GM18868 (cell line): ENCODE data around the gene VTI1A.
"Not testable (repeated sequence)": the region's sequence is repeated elsewhere in the genome, so short reads cannot be mapped to it uniquely, and the experiment has no call there.

Source experiments
- ATAC-seq: cut with Tn5 transposase; IDR thresholded peaks from one replicate; pipeline ENCODE4 v1.9.1; 2021; ENCODE audit warnings: mild to moderate bottlenecking, moderate library complexity; ENCODE audit not compliant: unreplicated experiment

Gene VTI1A

DNA sequence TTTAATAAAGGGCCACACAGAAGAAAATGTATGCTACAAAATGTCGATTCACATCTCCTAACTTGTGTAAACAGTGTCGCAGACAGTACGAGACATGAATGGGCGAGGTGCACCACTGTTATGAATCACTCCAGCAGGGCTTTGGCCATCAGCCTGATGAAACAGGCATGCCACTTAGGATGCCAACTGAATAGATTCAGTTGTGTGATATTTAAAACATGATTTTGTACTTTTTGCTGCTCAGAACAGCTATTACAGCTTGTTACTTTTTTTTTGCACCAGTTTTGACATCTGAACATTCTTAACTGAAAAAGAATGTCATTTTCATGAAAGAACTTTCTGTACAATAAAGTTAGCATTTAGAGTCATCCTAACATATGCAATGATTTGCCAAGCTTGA is 138.1 kb downstream of the VTI1A start:
- no peak for ATAC-seq

DNA sequence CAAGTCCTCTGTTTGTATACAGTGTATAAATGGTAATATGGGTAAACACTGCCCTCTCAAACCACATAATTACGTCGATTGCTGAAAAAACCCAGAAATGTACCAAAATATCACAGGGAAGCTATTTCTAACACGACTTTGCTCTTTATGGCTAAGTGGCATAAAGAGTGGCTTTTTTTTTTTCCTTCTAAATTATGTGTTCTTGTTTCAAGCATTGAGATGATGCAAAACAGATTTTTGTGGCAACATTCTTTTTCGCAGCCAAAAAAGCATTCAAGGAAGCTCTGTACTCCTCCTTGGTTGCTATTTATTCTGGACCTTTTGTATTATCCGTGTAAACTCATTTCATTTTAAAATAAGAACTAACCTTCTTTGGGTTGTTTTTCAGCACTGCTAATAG is 138.9 kb downstream of the VTI1A start:
- no peak for ATAC-seq

DNA sequence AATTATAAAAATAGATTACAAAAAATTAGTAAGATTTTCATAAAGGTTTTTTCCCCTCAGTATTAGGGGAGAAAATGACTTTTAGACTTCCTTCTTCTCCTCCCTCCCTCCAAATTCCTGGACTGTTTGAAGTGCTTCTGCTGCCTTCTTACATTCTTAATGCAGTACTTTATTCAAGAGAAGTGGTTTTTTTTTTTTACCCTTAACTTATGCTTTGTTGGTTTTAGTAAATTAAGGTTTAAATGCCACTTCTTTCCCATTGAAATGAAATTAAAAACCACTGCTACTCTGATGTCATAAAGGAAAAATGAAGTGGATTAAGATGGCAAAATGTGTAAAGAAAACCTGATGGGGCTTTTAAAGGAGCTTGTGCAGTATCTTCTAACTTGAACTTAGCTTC is 140.7 kb downstream of the VTI1A start:
- no peak for ATAC-seq

DNA sequence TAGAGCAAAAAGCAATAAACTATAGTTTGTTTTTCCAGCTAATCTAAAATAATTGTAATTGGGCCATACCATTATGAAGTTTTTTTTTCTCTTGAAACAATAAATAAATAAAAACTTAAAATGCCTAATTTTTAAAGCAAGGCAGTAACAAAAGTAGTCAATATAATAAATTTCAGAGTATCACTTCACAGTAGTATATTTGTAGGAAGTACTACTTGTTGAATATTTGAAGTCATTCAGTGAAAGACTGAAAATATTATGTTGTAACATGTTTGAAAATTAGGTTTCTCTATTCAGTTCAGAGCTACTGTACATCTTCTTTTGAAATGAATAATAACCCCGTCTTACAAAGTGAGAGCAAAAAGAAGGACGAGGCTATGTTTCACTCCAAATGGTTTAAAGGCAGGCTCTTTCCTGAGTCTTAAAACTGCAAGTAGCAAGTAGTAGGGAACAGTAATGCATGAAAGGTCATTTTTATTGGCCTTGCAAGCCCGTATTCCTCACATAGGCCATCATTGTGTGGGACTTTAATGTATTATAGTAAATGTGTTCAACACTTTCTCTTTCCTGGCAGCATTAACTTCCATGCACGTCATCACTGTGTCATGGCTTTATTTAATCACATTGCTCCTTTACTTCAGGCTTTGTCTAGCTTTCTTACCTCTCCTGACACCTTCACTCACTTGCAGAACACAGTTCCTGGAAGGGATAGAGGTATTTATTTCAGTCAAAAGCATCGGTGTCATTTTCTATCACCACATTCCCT is 141.4 kb downstream of the VTI1A start:
- ATAC-seq: no peak

DNA sequence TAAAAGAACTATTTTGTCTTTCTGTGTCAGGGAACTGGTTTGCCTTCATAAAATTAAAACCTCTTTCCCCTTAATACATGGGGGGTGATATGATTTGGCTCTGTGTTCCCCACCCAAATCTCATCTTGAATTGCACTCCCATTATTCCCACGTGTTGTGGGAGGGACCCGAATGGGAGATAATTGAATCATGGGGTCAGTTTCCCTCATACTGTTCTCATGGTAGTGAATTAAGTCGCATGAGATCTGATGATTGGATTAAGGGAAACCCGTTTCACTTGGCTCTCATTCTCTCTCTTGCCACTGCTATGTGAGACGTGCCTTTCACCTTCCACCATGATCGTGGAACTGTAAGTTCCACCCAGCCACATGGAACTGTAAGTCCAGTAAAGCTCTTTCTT is 142.1 kb downstream of the VTI1A start:
- ATAC-seq: no peak

DNA sequence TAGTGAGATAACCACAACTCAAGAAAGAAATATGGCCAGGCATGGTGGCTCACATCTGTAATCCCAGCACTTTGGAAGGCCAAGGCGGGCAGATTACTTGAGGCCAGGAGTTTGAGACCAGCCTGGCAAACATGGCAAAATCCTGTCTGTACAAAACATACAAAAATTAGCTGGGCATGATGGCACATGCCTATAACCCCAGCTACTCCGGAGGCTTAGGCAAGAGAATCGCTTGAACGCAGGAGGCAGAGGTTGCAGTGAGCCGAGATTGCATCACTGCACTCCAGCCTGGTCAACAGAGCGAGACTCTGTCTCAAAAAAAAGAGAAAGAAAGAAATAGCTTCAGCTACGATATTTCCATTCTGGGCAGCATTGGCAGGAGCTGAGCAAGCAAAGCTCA is 143.8 kb downstream of the VTI1A start:
- not testable (repeated sequence) for ATAC-seq

DNA sequence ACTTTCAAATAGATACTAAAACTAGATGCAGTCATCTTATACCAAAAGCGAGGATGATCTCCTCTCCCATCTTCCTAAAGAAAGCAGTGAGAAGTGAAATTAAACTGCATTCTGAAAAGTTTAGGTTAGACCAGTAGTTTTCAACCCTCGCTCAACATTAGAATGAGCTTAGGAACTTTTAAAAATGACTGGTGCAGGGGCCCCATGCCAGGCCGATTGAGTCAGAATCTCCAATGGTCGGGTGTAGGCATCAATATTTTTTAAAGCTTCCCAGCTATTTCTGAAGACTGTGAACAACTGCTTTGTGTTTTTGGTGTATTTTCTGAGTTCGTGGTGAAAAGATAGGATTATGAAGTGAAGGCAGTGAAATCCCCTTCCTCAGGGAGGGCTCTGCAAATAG is 146.0 kb downstream of the VTI1A start:
- ATAC-seq: no peak

DNA sequence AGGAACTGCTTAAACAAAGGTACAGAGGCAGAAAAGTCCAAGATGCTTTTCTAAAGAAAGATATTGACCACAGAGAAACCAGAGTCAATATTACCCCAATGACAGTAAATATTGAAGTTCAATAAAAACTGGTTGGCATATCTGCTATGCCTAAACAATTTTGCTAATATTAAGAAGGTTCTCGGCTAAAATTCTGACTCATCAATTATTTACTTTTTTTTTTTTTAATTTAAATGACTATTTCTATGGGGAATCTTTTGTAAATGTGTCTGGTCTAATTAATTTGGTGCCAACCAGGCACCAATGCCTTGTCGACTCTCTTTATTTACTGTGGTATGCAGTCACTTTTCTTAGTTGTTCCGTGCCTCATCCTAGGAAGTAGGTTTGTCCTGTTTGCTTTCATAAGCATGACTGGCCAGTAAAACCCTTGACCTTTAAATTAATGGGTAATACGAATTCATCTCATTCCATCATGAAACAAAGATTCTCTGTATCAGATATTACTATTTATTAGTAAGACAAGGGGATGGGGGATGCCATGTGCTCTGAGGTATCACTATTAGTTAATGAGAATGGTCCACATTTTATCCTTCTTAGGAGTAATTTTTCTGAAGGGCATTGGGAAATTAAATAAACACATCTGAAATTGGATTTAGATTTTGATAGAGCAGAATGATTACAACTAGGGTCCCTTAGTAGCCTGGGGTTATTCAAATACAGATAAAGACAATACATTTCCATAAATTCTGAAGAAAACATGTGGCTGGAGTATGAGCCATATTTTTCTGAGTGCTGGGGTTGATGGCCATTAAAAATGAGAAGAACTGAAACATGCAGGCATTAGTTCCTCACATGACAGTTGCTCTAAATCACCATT is 154.4 kb downstream of the VTI1A start:
- no peak for ATAC-seq

DNA sequence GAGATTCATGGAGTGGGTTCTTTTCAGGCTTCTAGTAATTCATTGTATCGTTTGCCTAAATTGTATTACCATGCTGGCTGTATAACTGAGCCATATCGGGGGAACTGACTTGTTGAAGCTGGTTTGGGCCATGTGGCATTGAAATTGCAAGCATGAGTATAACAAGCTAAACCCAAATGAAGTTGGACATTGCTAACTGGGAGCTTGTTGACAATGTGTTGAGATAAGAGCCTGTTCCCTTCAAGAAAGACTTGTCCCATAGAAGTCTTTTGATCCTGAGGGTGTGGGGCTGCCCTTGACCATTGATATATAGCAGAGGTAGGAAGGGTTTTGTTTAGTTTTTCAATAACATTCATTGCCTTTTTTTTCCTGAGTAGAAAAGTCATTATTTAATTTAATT is 156.0 kb downstream of the VTI1A start:
- no peak for ATAC-seq

DNA sequence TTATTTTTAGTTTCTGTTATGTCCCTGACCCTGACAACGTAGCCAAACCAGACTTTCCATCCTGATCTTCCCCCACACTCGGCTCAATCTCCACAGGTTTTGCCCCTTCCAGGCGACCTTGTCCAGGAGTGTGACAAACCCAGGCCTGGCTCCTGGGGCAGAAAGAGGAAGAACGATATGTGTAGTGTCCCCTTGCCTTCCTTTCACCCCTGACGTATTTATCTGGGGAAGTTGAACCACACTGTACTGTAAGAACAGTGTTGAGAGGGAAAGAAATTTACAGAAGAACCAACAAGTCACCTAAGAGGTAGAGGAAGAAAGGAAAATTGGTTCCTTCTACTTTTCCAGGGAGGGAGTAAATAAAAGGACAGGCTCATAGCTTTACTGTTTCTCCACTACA is 158.0 kb downstream of the VTI1A start:
- ATAC-seq: no peak

DNA sequence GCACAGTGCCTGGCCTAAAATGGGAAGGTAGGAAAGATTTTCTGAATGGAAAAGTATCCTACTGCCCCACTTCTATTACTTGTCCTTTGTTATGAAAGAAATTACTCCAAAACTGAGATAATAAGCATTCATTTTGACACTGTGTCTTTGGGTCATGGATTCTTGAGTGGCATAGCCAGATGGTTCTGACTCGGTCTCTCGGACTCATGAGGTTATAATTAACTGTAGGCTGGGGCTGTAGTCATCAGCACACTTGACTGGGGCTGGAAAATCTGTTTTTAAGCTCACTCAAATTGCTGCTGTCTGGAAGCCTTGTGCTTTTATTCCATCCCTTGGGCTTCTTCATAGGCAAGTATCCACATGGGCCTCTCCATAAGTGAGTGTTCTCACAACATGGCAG is 160.5 kb downstream of the VTI1A start:
- ATAC-seq: no peak

DNA sequence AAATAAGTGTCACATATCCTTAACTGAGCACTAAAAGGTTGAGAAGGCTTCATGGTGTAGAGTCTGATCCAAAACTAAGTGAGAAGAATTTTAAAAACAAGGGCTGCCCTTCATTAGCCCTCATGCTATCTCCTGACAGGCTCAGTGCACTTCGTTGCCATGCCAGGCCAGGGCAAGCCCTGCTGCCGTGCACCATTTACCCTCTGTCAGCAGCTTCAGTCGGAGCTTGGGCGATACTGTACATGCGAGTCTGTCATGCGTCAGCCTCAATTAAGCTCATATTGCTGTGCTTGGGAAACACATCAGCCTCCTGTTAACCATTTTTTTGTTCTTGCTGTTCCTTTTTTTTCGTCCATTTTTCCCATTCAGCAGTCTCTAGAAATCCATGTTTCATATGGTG is 166.6 kb downstream of the VTI1A start:
- no peak for ATAC-seq

DNA sequence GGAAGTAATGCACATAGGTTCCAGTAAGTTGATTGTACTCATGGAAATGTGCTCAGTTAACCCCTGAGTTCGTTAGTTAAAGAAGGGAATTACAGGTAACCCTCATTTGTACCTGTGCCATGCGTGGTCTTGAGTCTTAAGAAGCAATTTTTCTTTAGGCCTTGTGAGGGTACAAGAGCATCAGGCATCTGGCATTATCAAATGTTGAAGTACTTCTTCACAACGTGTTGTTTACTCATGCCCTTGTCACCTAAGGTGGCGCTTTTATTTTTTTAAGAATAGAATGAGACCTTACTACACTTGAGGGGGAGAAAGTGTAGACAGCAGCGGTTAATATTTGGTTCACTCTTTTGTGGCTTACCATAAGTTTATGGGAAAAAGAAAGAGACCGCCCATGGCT is 167.1 kb downstream of the VTI1A start:
- ATAC-seq: no peak

DNA sequence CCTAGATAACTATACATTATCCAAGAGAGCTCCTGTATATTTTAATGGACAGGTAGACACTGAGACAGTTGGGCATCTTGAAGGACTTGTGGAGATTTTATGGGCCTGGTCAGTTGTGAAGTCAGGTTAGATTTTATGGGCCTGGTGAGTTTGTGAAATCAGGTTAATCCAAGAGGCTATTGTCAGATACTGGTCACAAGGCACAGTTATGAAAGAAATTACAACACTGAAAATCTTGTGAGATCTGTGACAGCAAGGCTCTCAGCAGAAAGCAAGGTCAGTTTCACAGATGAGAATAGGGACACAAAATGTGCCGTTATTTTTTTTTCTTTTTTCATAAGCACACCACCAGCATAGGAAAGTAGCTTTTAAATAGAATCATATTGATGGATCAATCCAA is 167.6 kb downstream of the VTI1A start:
- no peak for ATAC-seq

DNA sequence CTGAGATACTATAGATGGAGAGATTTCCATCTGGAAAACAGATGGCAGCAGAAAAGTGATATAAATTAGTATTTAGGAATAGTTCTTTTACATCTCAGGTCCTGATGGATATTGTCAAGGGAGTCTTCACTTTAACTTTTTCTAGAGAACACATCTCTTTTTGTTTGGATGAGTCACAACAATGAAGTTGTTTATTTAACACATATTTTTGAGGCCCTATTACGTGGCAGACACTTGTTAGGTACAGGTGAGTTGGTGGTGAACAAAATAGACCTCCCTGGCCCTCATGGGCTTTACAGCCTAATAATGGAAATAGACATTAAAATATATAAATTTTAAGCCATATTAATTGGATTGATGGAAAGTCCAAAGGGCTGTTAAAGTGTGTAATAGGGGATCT is 168.3 kb downstream of the VTI1A start:
- ATAC-seq: no peak

DNA sequence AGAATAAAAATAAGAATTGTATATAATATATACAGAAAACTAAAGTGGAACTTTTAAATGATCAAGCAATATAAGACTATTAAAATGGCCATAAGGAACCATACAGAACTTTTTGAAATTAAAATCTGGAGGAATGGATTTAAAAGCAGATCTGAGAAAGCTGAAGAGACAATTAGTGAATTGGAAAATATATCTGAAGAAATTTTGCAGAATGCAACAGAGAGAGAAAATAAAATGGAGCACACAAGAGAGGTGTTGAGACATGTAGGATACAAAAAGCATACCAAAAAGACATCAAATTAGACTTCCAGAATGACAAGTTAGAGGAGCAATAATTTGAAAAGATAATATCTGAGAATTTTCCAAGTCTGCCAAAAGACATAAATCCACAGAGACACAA is 169.6 kb downstream of the VTI1A start:
- ATAC-seq: no peak

DNA sequence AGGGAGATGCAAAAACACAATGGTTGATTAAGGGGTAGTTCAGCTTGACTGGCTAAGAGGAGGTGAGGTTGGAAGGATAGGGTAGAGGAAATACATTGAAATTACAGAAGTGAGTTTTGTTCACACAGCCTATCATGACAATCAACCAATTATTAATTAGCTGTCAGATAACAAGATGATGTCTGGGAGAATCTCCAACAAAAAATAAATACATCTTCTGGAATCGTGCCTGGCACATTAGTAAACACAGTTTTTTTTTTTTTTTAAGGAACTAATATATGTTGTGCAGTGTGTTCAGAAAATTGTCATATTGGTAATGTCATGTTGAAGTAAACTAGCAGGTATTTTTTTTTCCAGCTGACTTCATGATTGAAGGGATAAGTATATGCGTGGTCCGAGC is 171.8 kb downstream of the VTI1A start:
- no peak for ATAC-seq

DNA sequence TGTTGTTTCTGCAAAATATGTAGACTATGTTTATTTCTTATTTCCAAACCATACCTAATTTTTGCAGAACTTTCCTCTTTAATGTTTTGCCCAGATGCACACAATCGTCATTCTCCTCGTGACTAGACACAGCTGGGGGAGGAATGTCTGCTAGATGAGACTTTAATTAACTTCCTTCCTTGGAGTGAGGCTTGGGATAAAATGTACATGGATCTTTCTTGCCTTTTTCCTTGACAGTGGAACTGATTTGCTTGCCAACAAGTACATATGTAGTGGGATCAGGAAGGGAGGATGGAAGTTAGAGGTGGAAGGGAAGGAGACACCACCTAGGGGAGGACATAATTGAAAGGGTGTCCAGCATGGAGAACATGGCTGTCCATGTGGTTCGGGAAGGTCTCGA is 172.5 kb downstream of the VTI1A start:
- ATAC-seq: no peak

DNA sequence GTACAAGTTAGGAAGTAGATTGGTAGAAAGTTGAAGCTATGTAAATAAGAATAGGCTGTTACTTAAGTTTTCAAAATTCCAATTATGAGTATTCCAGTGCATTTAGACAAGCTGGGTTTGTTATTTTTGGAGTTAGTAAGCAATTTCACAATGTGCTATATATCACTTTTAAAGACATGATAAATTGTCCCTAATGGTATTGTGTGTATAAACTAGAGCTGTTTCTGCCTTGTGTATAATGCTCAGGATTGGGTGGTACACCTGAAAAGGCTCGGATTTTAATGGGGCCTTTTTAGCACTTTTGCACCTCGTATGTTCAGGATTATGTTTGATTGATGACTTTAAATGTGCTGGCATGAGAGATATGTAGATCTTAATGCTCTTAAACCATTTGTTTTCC is 175.8 kb downstream of the VTI1A start:
- no peak for ATAC-seq

DNA sequence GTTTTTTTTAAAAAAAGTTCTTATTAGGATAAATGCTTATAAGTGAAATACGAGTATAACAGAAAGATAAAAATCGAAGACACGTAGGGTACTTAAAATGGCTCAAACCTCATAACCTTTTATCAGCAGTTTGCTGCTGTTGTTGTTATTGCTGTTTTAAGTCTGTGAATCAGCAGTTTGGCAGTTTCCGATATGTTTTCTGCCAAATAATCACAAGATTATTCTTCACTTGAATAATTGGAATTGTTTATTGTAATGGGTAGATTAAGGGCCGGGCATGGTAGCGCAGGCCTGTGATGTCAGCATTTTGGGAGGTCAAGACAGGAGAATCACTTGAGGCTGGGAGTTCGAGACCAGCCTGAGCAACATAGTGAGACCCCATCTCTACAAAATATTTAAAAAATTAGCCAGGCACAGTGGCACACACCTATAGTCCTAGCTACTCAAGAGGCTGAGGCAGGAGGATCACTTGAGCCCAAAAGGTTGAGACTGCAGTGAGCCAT is 177.6 kb downstream of the VTI1A start:
- ATAC-seq: no peak

DNA sequence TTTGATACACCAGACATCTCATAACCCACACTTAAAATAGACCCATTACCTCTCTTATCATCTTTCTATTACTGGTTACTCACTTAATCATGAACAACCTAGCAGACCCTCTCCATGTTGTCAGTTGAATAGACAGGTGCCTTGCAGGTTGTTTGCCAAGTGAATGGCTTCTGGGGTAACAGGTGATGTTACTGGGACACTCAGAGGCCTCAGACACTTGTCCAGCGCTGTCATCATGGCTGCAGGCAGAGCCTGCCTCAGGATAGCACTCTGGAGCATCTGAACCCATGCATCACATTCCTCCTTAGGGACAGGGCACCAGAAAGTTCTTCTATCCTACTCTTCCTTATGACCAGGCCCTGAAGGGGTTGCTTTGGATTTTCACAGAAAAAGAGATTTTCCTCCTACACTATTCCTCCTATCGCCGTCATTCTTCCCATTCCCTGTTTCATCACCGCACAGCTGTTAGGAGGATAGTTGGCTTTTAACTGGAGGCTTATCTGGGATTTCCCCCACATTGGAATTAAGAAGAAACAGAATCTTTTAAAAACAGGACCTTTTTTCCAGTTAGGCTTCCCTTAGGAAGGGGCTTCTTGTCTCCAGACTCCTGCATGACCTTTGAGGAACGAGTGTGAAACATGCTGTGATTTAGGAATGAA is 182.1 kb downstream of the VTI1A start:
- ATAC-seq: no peak
